ENCODE data around the gene PTPRM. TPM values are rescaled to one million over a fixed set of nuclear protein-coding genes. Genes with fewer than 3 reads are reported as not detected.
"Not testable (repeated sequence)": the region's sequence is repeated elsewhere in the genome, so short reads cannot be mapped to it uniquely, and the experiment has no call there.

The PTPRM gene
- total and polyA plus RNA-seq, 2 of the 4 experiments (the other 2 are of a cell fraction), result 28.3 to 51.2 TPM

DNA sequence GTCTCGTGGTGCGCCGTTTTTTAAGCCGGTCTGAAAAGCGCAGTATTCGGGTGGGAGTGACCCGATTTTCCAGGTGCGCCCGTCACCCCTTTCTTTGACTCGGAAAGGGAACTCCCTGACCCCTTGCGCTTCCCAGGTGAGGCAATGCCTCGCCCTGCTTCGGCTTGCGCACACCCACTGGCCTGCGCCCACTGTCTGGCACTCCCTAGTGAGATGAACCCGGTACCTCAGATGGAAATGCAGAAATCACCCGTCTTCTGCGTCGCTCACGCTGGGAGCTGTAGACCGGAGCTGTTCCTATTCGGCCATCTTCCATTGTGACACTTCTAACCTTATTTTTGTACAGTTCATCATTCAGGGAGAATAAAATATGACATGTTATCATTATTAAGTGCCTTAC is 496.0 kb downstream of the PTPRM start:
- in situ Hi-C loops (cut with MboI; ENCODE audit: low sequenced_read_pairs); H3K18ac ChIP-seq (ENCODE audit: low read depth, low read length); H3K27me3 ChIP-seq (ENCODE audit: control insufficient read depth, insufficient read depth, low read length); H3K4me3 ChIP-seq (ENCODE audit: insufficient read depth, low read depth, low read length); H3K4me2 ChIP-seq (ENCODE audit: low read depth, low read length); CTCF ChIA-PET; H2BK5ac ChIP-seq (ENCODE audit: low read depth, low read length, poor library complexity, severe bottlenecking); H2AK5ac ChIP-seq (ENCODE audit: low read depth, low read length); H3K9me1 ChIP-seq (ENCODE audit: insufficient read depth, low read length); dilution Hi-C loops (cut with HindIII; ENCODE audit: low sequenced_read_pairs, unreplicated experiment); H2BK120ac ChIP-seq (ENCODE audit: low read depth, low read length); H4K91ac ChIP-seq (ENCODE audit: insufficient read depth, low read depth, low read length); H3K23ac ChIP-seq (ENCODE audit: low read depth, low read length); H3K9ac ChIP-seq (ENCODE audit: low read depth, low read length); H4K8ac ChIP-seq (ENCODE audit: low read depth in 2 of 2, low read length in 2 of 2); H4K5ac ChIP-seq (ENCODE audit: low read depth, low read length); H2BK20ac ChIP-seq (ENCODE audit: low read depth, low read length); H3K4me1 ChIP-seq (ENCODE audit: control insufficient read depth, insufficient read depth, low read length); H3K27ac ChIP-seq (ENCODE audit: insufficient read depth, low read length); ATAC-seq (ENCODE audit: low read depth); H4K20me1 ChIP-seq (ENCODE audit: insufficient read depth, low read length); BruUV-seq (replicated peaks); POLR2A ChIA-PET (ENCODE audit: unreplicated experiment); H3K9me3 ChIP-seq (ENCODE audit: control insufficient read depth, insufficient read depth, low read length); H2AK9ac ChIP-seq (replicated peaks; ENCODE audit: low read depth, low read length, poor library complexity); H3K79me1 ChIP-seq (ENCODE audit: low read depth in 1 of 2, low read length in 2 of 2); DNase-seq; H3K14ac ChIP-seq (replicated peaks; ENCODE audit: low read depth, low read length); intact Hi-C loops (cut with micrococcal nuclease); H3K36me3 ChIP-seq (ENCODE audit: control insufficient read depth, insufficient read depth, low read length); H3K56ac ChIP-seq (ENCODE audit: extremely low read depth, insufficient read depth, low read length); H3K4ac ChIP-seq (ENCODE audit: low read depth, low read length); H2AFZ ChIP-seq (replicated peaks; ENCODE audit: low read length, poor library complexity); H2BK15ac ChIP-seq (ENCODE audit: low read depth, low read length): not testable (repeated sequence)
- no CpG with 5 or more reads among the region's 22 CpGs for WGBS, 2 experiments (ENCODE audit: extremely low coverage in 2 of 2, insufficient read length in 1 of 2)
